HepG2 (cell line): ENCODE measurements around the gene SAMD14. TPM values are rescaled to one million over a fixed set of nuclear protein-coding genes. Genes with fewer than 3 reads are reported as not detected.

Experiments used
- BCL6 ChIP-seq: IDR thresholded peaks from 2 replicates; pipeline ENCODE4 v1.6.1; 2016; ENCODE audit warnings: missing genetic modification reagents, missing compliant biosample characterization
- CEBPZ ChIP-seq: IDR thresholded peaks from 2 replicates; pipeline ENCODE4 v1.6.1; 2012; ENCODE audit warnings: low read length, improper control_type of control experiment
- E2F5 ChIP-seq: sonication (generic); formaldehyde crosslinking; conservative IDR thresholded peaks from 2 replicates; pipeline ENCODE4 v1.4.0; 2020; ENCODE audit warnings: missing genetic modification reagents
- ELF4 ChIP-seq: sonication (generic); formaldehyde crosslinking; IDR thresholded peaks from 2 replicates; pipeline ENCODE4 v1.5.0; 2020; ENCODE audit warnings: missing genetic modification reagents, mild to moderate bottlenecking, moderate library complexity, borderline replicate concordance
- FOSL1 ChIP-seq: sonication (generic); formaldehyde crosslinking; IDR thresholded peaks from 2 replicates; pipeline ENCODE4 v1.9.0; 2021; ENCODE audit warnings: missing genetic modification reagents, borderline replicate concordance
- HNRNPK ChIP-seq: fragments of 200-400 bp; formaldehyde crosslinking; IDR thresholded peaks from 2 replicates; pipeline ENCODE4 v1.6.1; 2018; ENCODE audit warnings: low read length, low read depth, moderate library complexity, mild to moderate bottlenecking; ENCODE audit not compliant: poor library complexity, severe bottlenecking
- HNRNPL ChIP-seq: fragments of 200-400 bp; formaldehyde crosslinking; IDR thresholded peaks from 2 replicates; pipeline ENCODE4 v1.6.1; 2017; ENCODE audit warnings: mild to moderate bottlenecking, low read depth, low read length
- HNRNPLL ChIP-seq: fragments of 200-400 bp; formaldehyde crosslinking; IDR thresholded peaks from 2 replicates; pipeline ENCODE4 v1.6.1; 2017; ENCODE audit warnings: mild to moderate bottlenecking, low read depth, low read length; ENCODE audit not compliant: poor library complexity, severe bottlenecking
- ISX ChIP-seq: sonication (generic); formaldehyde crosslinking; conservative IDR thresholded peaks from 2 replicates; pipeline ENCODE4 v1.5.0; 2020; ENCODE audit warnings: missing genetic modification reagents
- JARID2 ChIP-seq: sonication (generic); formaldehyde crosslinking; IDR thresholded peaks from 2 replicates; pipeline ENCODE4 v1.8.1; 2023; ENCODE audit warnings: missing genetic modification reagents, inconsistent platforms; ENCODE audit not compliant: insufficient replicate concordance
- JUND ChIP-seq: sonication (generic); formaldehyde crosslinking; IDR thresholded peaks from 2 replicates; pipeline ENCODE4 v1.8.0; 2022; ENCODE audit warnings: mild to moderate bottlenecking, missing genetic modification reagents
- KLF15 ChIP-seq: sonication (generic); formaldehyde crosslinking; IDR thresholded peaks from 2 replicates; pipeline ENCODE4 v1.8.1; 2023; ENCODE audit warnings: borderline replicate concordance, mild to moderate bottlenecking, inconsistent platforms, missing genetic modification reagents, mixed read lengths
- MTERF4 ChIP-seq: sonication (generic); formaldehyde crosslinking; IDR thresholded peaks from 2 replicates; pipeline ENCODE4 v1.8.0; 2023; ENCODE audit warnings: mild to moderate bottlenecking, missing genetic modification reagents
- SKI ChIP-seq: fragments of 450-650 bp; IDR thresholded peaks from one replicate; pipeline ENCODE4 v1.6.1; 2018; ENCODE audit warnings: mild to moderate bottlenecking; ENCODE audit not compliant: partially characterized antibody
- STAT6 ChIP-seq: sonication (generic); formaldehyde crosslinking; IDR thresholded peaks from 2 replicates; pipeline ENCODE4 v1.4.0; 2020; ENCODE audit warnings: missing genetic modification reagents, mild to moderate bottlenecking, borderline replicate concordance
- TEAD3 ChIP-seq: optimal IDR thresholded peaks from 2 replicates; pipeline ENCODE3; 2016; ENCODE audit warnings: borderline replicate concordance
- YEATS4 ChIP-seq: sonication (generic); formaldehyde crosslinking; IDR thresholded peaks from 2 replicates; pipeline ENCODE4 v1.4.0; 2020; ENCODE audit warnings: missing genetic modification reagents, borderline replicate concordance
- ZBTB3 ChIP-seq: sonication (generic); formaldehyde crosslinking; IDR thresholded peaks from 2 replicates; pipeline ENCODE4 v1.4.0; 2020; ENCODE audit warnings: low read depth, mild to moderate bottlenecking, moderate library complexity, missing genetic modification reagents, borderline replicate concordance
- ZNF326 ChIP-seq: sonication (generic); formaldehyde crosslinking; IDR thresholded peaks from 2 replicates; pipeline ENCODE4 v1.4.0; 2020; ENCODE audit warnings: missing genetic modification reagents, borderline replicate concordance
- ZNF441 ChIP-seq: sonication (generic); formaldehyde crosslinking; IDR thresholded peaks from 2 replicates; pipeline ENCODE4 v1.7.0; 2021; ENCODE audit warnings: missing genetic modification reagents, borderline replicate concordance
- ZNF550 ChIP-seq: sonication (generic); formaldehyde crosslinking; IDR thresholded peaks from 2 replicates; pipeline ENCODE4 v1.4.0; 2020; ENCODE audit warnings: mild to moderate bottlenecking, missing genetic modification reagents, borderline replicate concordance
- polyA plus RNA-seq, 8 experiments: library from polyadenylated mRNA; depleted of rRNA in 3 of 8; stranded (reverse) in 7 of 8; unstranded in 1 of 8; fragments of >200 nt; fragmentation: Illumina TruSeq in 4 of 8; extraction: Trizol in 4 of 8; gene quantifications; 2 replicates each; pipeline versions ENCODE4 v1.2.1 to v1.2.3, GENCODE V29; 2011 to 2016; ENCODE audit warnings: low read depth in 4 of 8, missing spikeins in 1 of 8, mixed read lengths in 1 of 8; ENCODE audit not compliant: insufficient read depth in 1 of 8
- total RNA-seq, 5 experiments: library from RNA; depleted of rRNA; stranded (reverse); fragments of >200 nt; fragmentation: Illumina TruSeq; extraction: Trizol; gene quantifications; 2 replicates each; pipeline ENCODE4 v1.2.3, GENCODE V29; 2016; ENCODE audit warnings: low read depth in 1 of 5

SAMD14 gene
- total and polyA plus RNA-seq, 2 of the 13 experiments (the other 11 are each of a cell fraction or from before 2014, with no cell fraction given): 0.07 to 0.22 TPM

GRCh38 chr17:50177983-50178834 lies 48.2 kb upstream of the SAMD14 start (continued):
- no peak for TF ChIP-seq HNRNPK
- TF ChIP-seq SKI: peak; percentile 72
- TF ChIP-seq TEAD3 (CRISPR knock-in tag): peak; percentile 71
- TF ChIP-seq JUND (CRISPR knock-in tag): no peak
- no peak for TF ChIP-seq CEBPZ
- TF ChIP-seq STAT6 (CRISPR knock-in tag): no peak
- TF ChIP-seq BCL6: peak; percentile 38; the same call in 1 of the 2 replicates
- peak; percentile 66; the same call in 1 of the 2 replicates for TF ChIP-seq MTERF4 (CRISPR knock-in tag)
- no peak for TF ChIP-seq ISX (CRISPR knock-in tag)
- no peak for TF ChIP-seq JARID2 (CRISPR knock-in tag)
- TF ChIP-seq HNRNPLL: no peak
- TF ChIP-seq ELF4 (CRISPR knock-in tag): no peak
- TF ChIP-seq KLF15 (CRISPR knock-in tag): no peak
- no peak for TF ChIP-seq ZBTB3 (CRISPR knock-in tag)
- peak; percentile 98 for TF ChIP-seq HNRNPL
- no peak for TF ChIP-seq FOSL1 (CRISPR knock-in tag)
- TF ChIP-seq ZNF326 (CRISPR knock-in tag): no peak
- no peak for TF ChIP-seq E2F5 (CRISPR knock-in tag)
- TF ChIP-seq ZNF550: no peak
- TF ChIP-seq YEATS4: 0 out of 2 replicates have a peak, but pooled peaks have one; percentile 7
- 0 out of 2 replicates have a peak, but pooled peaks have one; percentile 49 for TF ChIP-seq ZNF441 (CRISPR knock-in tag)
